Dermis blood vessel endothelial cell (primary cell): Measurements from ENCODE around the gene TMOD1. TPM values are rescaled to one million over a fixed set of nuclear protein-coding genes. Genes with fewer than 3 reads are reported as not detected.
A peak's percentile ranks its signal among the peaks of the same experiment; 100 is the strongest.
"Not testable (repeated sequence)": the region's sequence is repeated elsewhere in the genome, so short reads cannot be mapped to it uniquely, and the experiment has no call there.

ENCODE experiments used
- DNase-seq: peaks from one replicate; pipeline ENCODE4 v3.0.0; 2010
- total RNA-seq: library from RNA; depleted of rRNA; stranded (reverse); fragments of >200 nt; gene quantifications from 2 replicates; pipeline ENCODE4 v1.2.3, GENCODE V29; 2014

The TMOD1 gene
- 3.7 and 5.2 TPM in 2 replicates for total RNA-seq

GRCh38 chr9:97501177-97501971 lies at the start of gene TMOD1:
Gene TMOD1 (plus strand): TSS chr9:97501666. CDS start chr9:97524189, 22,523 bp downstream.
- DNase-seq: peak; percentile 73

- not testable (repeated sequence) for DNase-seq
Measured at GRCh38 chr9:97453573-97453972, 47.9 kb upstream of the TMOD1 start.

GRCh38 chr9:97456841-97457240 lies 44.6 kb upstream of the TMOD1 start:
- DNase-seq: not testable (repeated sequence)

- no peak for DNase-seq
Measured at GRCh38 chr9:97459326-97459725, 42.1 kb upstream of the TMOD1 start.

- no peak for DNase-seq
Measured at GRCh38 chr9:97462159-97462558, 39.3 kb upstream of the TMOD1 start.

- no peak for DNase-seq
Measured at GRCh38 chr9:97462914-97463313, 38.6 kb upstream of the TMOD1 start.

GRCh38 chr9:97468658-97469448 lies 32.6 kb upstream of the TMOD1 start:
- peak; percentile 88 for DNase-seq

GRCh38 chr9:97470076-97470475 lies 31.4 kb upstream of the TMOD1 start:
- peak; percentile 31 for DNase-seq

- DNase-seq: no peak
Measured at GRCh38 chr9:97473717-97474116, 27.7 kb upstream of the TMOD1 start.

- no peak for DNase-seq
Measured at GRCh38 chr9:97474372-97474925, 27.0 kb upstream of the TMOD1 start.

- DNase-seq: no peak
Measured at GRCh38 chr9:97475059-97475458, 26.4 kb upstream of the TMOD1 start.

GRCh38 chr9:97478301-97478981 lies 23.0 kb upstream of the TMOD1 start:
- DNase-seq: no peak

- DNase-seq: no peak
Measured at GRCh38 chr9:97479496-97480159, 21.8 kb upstream of the TMOD1 start.

GRCh38 chr9:97480174-97480573 lies 21.3 kb upstream of the TMOD1 start:
- peak; percentile 32 for DNase-seq

- DNase-seq: no peak
Measured at GRCh38 chr9:97480749-97481148, 20.7 kb upstream of the TMOD1 start.

GRCh38 chr9:97484134-97484533 lies 17.3 kb upstream of the TMOD1 start:
- peak; percentile 39 for DNase-seq

GRCh38 chr9:97487107-97487506 lies 14.4 kb upstream of the TMOD1 start:
- DNase-seq: peak; percentile 26

GRCh38 chr9:97487861-97488260 lies 13.6 kb upstream of the TMOD1 start:
- DNase-seq: no peak

GRCh38 chr9:97491216-97491999 lies 10.1 kb upstream of the TMOD1 start:
- DNase-seq: no peak

- not testable (repeated sequence) for DNase-seq
Measured at GRCh38 chr9:97497558-97498375, 3.7 kb upstream of the TMOD1 start.

GRCh38 chr9:97498846-97499245 lies 2.6 kb upstream of the TMOD1 start:
- DNase-seq: not testable (repeated sequence)
